Neural progenitor cell (in vitro differentiated cells): Measurements from ENCODE around the gene CLIC4.

Experiments
- CTCF ChIP-seq: fragments of 200-600 bp; sonication (generic); IDR thresholded peaks from 2 replicates; pipeline ENCODE4 v1.5.1; 2017; ENCODE audit warnings: antibody characterized with exemption, mild to moderate bottlenecking
- EZH2 ChIP-seq: fragments of 200-600 bp; sonication (generic); IDR thresholded peaks from 2 replicates; pipeline ENCODE4 v1.6.1; 2017; ENCODE audit warnings: antibody characterized with exemption, mild to moderate bottlenecking, moderate library complexity

DNA sequence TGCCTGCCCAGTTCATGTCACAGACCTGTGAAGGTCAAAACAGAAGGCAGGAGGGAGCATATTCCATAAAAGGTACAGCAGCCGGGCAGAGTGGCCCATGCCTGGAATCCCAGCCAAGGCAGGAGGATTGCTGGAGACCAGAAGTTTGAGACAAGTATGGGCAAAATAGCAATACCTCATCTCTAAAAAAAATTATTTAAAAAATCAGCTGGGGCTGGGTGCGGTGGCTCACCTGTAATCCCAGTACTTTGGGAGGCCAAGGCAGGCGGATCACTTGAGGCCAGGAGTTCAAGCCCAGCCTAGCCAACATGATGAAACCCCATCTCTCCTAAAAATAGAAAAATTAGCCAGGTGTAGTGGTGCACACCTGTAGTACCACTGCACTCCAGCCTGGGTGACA is 120.3 kb downstream of the CLIC4 start:
- TF ChIP-seq CTCF (no peak), EZH2 (no peak)
